HCT116 (cell line): ENCODE measurements around the gene FBN1.

Experiments used
- CTCF ChIP-seq, 3 experiments: fragments of 200-600 bp in 1 of 3; sonication (generic) in 1 of 3; IDR thresholded peaks in 2 of 3; conservative IDR thresholded peaks in 1 of 3; 2 replicates each; pipeline ENCODE4 v1.5.1; 2012 to 2017; ENCODE audit warnings: low read depth in 2 of 3, low read length in 2 of 3, antibody characterized with exemption in 1 of 3, borderline replicate concordance in 1 of 3, control low read depth in 1 of 3, mild to moderate bottlenecking in 1 of 3, mixed read lengths in 1 of 3, mixed run types in 1 of 3, moderate library complexity in 1 of 3; ENCODE audit not compliant: insufficient read depth in 1 of 3
- EZH2 ChIP-seq: fragments of 200-600 bp; sonication (generic); IDR thresholded peaks from 2 replicates; pipeline ENCODE4 v1.6.1; 2017; ENCODE audit warnings: antibody characterized with exemption, mixed run types
- YY1 ChIP-seq: IDR thresholded peaks from 2 replicates; pipeline ENCODE4 v1.6.1; 2011; ENCODE audit warnings: low read length, low read depth, moderate library complexity, mild to moderate bottlenecking; ENCODE audit not compliant: insufficient replicate concordance; ENCODE audit errors: extremely low read depth

DNA sequence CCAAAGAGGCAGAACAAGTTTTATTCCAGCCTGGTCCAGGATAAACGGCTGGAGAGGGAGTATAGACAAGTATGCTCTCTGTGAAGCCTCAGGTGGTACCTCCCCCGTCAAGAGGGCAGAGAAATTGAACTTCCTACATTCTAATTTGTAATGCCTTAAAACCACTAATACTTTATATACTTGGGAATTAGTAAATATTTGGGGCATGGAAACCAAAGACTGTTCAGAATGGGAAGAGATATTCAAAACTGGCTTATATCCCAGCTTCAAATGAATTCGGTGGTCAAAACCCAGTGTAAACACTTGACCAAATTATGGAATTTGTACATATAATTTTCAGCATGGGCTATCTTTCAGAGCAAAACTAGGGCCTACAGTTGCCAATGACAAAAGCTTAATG lies 122.6 kb downstream of the FBN1 start:
- no peak for TF ChIP-seq CTCF (IDR thresholded peaks at IDR 0.05 in 2 of 3, conservative IDR thresholded peaks at IDR 0.05 in 1 of 3; ENCODE audit: borderline replicate concordance in 1 of 3, insufficient read depth in 1 of 3, low read depth in 2 of 3, low read length in 2 of 3)
- TF ChIP-seq EZH2 = no peak
- TF ChIP-seq YY1 = no peak
